ENCODE measurements around the gene CACNA2D4.

DNA sequence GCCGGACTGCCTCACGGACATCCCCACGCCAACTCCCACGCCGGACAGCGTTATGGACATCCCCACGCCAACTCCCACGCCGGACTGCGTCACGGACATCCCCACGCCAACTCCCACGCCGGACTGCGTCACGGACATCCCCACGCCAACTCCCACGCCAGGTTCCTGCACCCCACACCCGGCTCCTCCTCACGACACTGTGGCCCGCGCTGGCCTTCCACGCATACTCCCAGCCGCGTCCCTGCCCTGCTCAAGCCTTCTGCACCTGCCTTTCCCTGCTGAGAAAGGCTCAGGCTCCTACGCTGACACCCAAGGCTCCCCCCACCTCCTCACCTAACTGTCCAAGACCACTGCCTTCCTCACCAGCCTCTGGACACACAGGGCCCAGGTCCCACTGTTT lies 9.7 kb downstream of the CACNA2D4 start:
- TF ChIP-seq, protein P1, sequence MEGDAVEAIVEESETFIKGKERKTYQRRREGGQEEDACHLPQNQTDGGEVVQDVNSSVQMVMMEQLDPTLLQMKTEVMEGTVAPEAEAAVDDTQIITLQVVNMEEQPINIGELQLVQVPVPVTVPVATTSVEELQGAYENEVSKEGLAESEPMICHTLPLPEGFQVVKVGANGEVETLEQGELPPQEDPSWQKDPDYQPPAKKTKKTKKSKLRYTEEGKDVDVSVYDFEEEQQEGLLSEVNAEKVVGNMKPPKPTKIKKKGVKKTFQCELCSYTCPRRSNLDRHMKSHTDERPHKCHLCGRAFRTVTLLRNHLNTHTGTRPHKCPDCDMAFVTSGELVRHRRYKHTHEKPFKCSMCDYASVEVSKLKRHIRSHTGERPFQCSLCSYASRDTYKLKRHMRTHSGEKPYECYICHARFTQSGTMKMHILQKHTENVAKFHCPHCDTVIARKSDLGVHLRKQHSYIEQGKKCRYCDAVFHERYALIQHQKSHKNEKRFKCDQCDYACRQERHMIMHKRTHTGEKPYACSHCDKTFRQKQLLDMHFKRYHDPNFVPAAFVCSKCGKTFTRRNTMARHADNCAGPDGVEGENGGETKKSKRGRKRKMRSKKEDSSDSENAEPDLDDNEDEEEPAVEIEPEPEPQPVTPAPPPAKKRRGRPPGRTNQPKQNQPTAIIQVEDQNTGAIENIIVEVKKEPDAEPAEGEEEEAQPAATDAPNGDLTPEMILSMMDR (IDR thresholded peaks at IDR 0.05; ENCODE audit: extremely low read depth in 1 of 2, insufficient read depth in 1 of 2, low read depth in 1 of 2, low read length in 2 of 2) = no peak
- TF ChIP-seq POLR2A (IDR thresholded peaks at IDR 0.05; ENCODE audit: low read depth, low read length) (no peak), EZH2 (IDR thresholded peaks at IDR 0.05; ENCODE audit: borderline replicate concordance, low read depth, low read length, severe bottlenecking) (no peak), MYC (IDR thresholded peaks at IDR 0.05; ENCODE audit: low read depth, low read length) (no peak)

Data from endothelial cell of umbilical vein (primary cell).